Measurements from ENCODE around the gene EPS8.
"Not testable (repeated sequence)": the region's sequence is repeated elsewhere in the genome, so short reads cannot be mapped to it uniquely, and the experiment has no call there.

EPS8 gene

DNA sequence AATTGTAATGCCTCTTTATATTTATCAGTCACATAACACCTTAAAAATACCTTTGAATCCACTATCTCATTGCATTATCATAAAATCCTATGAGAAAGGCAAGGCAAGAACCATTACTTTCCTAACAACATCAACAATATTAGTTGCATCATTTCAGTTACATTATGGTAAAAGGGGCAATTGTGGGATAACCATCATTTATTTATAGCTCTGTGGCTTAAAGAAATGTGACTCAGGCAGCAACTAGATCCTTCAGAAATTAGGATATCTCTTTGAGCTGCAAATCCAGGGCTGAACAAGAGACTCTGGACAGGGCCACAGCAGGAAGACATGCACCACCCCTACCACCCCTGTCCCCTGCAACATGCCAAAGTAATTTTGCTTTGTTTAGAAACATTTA lies 36.4 kb downstream of the EPS8 start:
- no peak for DNase-seq

GRCh38 chr12:15751741-15752140 lies 37.4 kb downstream of the EPS8 start:
- DNase-seq: no peak

- DNase-seq: no peak
Measured at GRCh38 chr12:15749937-15750336, 39.3 kb downstream of the EPS8 start.

- not testable (repeated sequence) for DNase-seq
Measured at GRCh38 chr12:15741870-15742269, 47.3 kb downstream of the EPS8 start.

DNA sequence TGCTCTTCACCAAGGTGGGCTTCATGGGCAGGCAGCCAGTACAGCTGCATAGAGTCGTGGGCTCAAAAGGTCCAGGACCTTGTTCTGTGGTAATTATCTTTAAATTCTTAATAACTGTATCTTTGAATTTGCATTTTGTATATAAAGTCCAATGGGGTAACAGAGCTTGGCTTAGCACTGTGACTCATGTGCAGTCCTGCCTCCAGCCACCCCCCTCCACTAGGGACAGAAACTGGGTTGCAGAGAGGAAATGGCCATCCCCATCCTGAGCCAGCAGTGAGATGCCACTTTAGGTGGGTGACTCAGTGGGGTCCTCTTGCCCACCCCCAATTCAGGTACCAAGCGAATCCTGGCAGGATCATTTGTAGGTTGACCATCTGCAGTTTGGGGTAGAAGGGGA lies 48.1 kb downstream of the EPS8 start:
- DNase-seq: no peak

GRCh38 chr12:15740389-15740788 lies 48.8 kb downstream of the EPS8 start:
- DNase-seq: not testable (repeated sequence)

DNA sequence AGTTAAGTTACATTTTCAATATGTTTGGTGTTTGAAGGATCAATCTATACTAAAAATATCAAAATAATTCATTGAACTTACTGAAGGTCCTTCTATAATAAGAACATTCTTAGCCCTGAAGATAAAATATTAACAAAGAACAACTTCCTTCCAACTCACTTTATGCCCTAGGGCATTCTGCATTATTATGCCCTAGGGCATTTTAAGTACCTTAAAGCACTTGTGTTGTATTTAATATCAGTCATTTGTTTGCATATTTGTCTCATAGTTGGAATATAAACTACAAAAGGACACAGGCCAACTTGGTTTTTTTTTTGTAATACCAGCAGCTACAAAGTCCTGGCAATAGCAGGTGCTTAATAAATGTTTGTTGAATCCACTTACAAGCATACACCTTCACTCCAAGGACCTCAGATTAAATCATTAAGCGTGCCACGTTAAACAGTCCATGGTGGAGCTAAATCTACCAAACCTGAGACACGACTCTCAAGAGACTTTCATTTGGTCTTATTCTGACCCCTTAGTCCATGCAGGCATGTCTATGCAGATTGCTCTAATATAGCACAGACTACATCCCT lies 50.7 kb downstream of the EPS8 start:
- DNase-seq: no peak

DNA sequence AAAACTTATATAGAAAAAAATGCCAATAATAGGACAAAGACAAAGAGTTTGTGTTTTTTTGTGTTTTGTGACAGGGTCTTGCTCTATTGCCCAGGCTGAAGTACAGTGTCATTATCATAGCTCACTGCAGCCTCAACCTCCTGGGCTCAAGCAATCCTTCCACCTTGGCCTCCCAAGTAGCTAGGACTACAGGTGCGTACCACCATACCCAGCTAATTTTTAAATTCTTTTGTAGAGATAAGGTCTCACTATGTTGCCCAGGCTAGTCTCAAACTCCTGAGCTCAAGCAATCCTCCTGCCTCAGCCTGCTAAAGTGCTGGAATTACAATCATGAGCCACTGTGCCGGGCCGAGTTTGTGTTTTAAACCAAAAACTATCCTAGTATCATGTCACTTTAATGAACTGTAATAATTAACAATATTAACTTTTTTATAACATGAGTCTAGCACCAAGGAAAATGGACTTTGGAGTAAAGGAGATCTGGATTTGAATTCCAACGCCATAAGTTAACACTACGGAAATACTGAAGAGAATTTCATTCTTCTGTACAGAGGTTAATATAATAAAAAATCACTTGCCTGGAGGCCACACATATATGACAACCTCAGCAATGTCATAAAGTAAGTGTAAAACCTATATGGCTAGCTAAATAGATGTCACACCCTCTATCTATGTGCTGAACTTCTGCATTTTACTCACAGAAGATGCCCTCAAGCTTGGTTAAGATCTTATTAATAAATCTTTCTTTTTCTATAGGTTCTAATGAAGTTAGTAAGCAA lies 53.2 kb downstream of the EPS8 start:
- DNase-seq: no peak

DNA sequence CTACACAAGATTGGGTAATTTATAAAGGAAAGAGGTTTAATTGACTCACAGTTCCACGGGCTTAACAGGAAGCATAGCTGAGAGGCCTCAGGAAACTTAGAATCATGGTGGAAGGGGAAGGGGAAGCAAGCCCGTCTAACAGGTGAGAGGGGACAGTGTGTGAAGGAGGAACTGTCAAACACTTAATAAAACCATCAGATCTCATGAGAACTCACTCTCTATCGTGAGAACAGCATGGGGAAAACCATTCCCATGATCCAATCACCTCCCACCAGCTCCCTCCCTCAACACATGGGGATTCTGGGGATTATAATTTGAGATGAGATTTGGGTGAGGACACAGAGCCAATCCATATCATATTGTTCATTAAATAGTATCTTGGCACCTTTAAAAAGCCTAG lies 56.1 kb downstream of the EPS8 start:
- no peak for DNase-seq

DNA sequence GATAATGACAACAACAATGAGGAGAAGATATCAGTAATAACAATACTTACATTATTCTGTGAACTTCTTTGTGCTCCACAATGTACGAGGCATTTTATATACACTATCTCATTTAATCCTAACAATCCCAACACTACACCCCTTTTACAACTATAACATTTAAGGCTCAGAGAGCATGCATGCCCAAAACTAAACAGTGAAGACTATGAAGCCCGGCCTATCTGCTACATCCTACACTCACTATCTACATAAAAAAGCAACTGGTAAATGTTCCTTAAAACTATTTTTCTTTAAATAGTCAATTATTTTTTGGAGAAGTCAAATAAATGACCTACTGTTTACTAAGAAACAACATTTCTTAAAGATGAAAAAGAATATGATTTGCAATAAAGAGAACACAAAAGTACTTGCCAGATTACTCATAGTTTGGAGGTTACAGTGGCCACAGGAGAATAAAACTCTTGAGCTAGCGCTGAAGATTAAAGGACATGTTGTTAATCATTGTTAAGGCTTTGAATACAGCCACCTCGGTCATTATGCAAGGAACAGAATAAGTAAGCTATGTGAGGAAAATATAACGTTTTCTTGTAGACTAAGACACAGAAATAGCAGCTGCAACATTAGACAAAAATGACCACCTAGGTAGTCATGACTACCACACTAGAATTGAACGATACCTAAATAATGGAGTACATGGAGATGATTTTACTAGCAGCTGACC lies 56.7 kb downstream of the EPS8 start:
- DNase-seq: no peak

- no peak for DNase-seq
Measured at GRCh38 chr12:15731940-15732339, 57.2 kb downstream of the EPS8 start.

GRCh38 chr12:15729097-15729496 lies 60.1 kb downstream of the EPS8 start:
- no peak for DNase-seq

- DNase-seq: no peak
Measured at GRCh38 chr12:15728118-15728598, 61.0 kb downstream of the EPS8 start.

- no peak for DNase-seq
Measured at GRCh38 chr12:15726878-15727150, 62.4 kb downstream of the EPS8 start.

- DNase-seq: no peak
Measured at GRCh38 chr12:15726027-15726877, 62.9 kb downstream of the EPS8 start.

DNA sequence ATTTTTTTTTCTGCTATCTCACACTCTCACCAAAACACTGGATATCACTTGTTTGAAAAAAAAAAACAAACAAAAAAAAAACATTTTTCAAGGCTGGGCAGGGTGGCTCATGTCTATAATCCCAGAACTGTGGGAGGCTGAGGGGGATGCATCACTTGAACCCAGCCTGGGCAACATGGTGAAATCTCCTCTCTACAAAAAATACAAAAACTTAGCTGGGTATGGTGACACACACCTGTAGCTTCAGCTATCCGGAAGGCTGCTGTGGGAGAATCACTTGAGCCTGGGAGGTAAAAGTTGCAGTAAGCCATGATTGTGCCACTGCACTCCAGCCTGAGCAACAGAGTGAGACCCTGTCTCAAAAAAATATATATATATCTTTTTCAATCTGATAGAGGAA lies 66.2 kb downstream of the EPS8 start:
- DNase-seq: no peak

DNA sequence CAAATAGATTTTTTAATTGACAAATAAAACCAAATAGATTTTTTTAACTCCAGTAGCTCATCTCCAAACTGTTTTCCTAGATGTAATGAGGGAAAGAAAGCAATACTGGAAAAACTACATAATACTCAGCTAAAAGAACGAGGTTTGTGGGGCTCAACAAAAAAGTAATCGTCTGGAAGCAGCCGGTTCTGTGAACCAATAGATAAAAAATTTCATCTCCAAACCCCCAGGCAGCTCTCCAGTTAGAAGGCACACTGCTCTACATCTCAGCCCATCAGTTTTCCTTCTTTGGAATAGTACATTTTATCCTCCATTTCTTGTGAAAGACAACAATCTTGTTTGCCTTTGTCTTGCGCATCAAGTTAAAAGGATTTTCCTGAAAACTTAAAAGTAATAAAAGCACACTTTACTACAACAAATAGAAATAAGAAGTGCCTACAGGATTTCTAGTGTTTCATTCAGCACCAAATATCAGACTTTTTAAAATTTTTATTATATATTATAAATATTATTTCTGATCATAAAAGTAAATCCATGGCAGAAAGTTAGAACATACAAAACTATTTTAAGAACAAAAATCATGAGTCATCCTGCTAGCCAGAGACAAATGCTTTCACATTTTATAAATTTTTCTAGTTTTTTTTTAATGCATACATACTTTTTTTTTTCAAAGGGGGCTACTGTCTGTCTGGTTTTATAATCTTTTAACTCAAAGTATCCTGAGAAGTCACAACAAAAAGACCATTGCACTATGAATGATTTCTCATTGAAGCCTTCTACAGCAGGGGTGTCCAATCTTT lies 67.7 kb downstream of the EPS8 start:
- DNase-seq: no peak

DNA sequence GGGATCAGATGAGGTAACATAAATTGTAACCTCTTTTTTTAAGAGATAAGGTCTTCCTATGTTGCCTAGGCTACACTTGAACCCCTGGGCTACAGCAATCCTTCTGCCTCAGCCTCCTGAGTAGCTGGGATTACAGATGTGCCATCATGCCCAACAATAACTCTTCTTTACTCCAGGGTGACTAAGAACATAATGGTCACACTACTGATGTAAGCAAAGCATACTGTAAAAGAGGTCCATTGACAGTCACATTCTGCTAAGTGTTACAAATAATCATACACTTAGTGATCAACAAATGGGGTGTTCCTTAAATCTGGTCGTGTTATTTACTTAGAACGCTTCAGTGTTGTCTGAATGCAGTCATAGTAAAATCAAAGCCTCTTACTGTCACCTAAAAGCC lies 68.9 kb downstream of the EPS8 start:
- no peak for DNase-seq

- no peak for DNase-seq
Measured at GRCh38 chr12:15719230-15719629, 70.0 kb downstream of the EPS8 start.

DNA sequence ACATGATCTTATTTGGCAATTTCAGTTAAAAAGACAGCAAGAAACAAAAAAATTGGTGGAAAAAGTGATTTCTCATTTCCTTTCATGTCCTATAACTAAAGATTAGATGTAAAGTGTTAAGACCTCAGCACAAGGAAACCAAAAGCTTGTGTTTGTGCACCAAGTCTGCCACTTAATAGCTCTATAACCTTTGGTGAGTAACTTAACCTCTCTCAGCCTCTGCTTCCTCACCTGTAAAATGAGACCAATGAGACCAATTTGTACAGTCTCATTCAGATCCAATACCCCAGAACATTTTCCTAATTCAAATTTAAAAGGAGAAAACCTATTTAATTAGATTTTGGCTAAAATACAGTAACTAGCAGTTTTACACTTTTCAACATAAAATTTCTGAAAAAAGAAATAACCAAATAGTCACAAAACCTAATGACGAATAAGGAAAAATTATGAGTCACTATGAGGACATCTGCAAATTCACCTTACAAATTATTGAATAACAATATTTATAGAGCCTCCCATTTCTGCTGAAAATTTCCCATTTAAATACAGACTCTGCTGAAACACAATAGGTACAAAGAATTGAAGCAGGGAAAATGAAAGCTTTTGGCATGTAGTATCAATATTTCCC lies 71.1 kb downstream of the EPS8 start:
- DNase-seq: no peak

- DNase-seq: no peak
Measured at GRCh38 chr12:15716581-15716980, 72.6 kb downstream of the EPS8 start.

- DNase-seq: no peak
Measured at GRCh38 chr12:15714256-15714655, 74.9 kb downstream of the EPS8 start.

Measured in activated CD4-positive, alpha-beta T cell treated with anti-CD3 and anti-CD28 coated beads, Interleukin-2, amount 50 U/mL, for 4 hours (primary cell).